Upper lobe of left lung (tissue), 4 donors: Measurements from ENCODE around the gene OR13C4.

Experiments used
- CTCF ChIP-seq, 6 experiments: fragments of 450-650 bp in 4 of 6; fragments of 200-600 bp in 2 of 6; sonication (generic) in 2 of 6; IDR thresholded peaks; one replicate each; pipeline ENCODE4 v1.5.1; 2016 to 2019; ENCODE audit warnings: antibody characterized with exemption in 6 of 6
- POLR2A ChIP-seq, 4 donors: fragments of 450-650 bp; IDR thresholded peaks; one replicate each; pipeline ENCODE4 v1.5.1; 2016 to 2017; ENCODE audit warnings: antibody characterized with exemption in 4 of 4, mild to moderate bottlenecking in 2 of 4
- POLR2AphosphoS5 ChIP-seq, 2 donors: sonication (generic); formaldehyde crosslinking; IDR thresholded peaks; one replicate each; pipeline ENCODE4 v1.5.1; 2017; ENCODE audit warnings: antibody characterized with exemption in 2 of 2

DNA sequence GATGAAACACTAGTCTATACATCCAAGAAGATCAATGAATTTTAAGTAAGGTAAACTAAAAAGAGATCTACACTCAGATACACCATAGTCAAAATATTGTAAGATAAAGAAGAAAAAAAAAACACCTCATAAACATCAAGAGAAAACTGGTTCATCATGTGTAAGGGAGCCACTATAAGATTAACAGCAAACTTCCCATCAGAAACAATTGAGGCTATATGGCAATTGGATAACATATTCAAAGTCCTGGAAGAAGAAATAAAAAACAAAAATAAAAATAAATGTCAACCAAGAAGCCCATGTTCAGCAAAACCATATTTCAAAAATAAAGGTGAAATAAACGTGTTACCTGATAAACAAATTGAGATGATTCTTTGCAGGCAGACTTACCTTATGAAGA, 45.6 kb upstream of the OR13C4 start:
- TF ChIP-seq POLR2A (IDR thresholded peaks at IDR 0.05): no peak
- no peak for TF ChIP-seq POLR2AphosphoS5 (IDR thresholded peaks at IDR 0.05)
- no peak for TF ChIP-seq CTCF (IDR thresholded peaks at IDR 0.05)
